HepG2 (cell line): ENCODE measurements around the gene RAB3A. TPM values are rescaled to one million over a fixed set of nuclear protein-coding genes. Genes with fewer than 3 reads are reported as not detected.

ENCODE experiments used
- FOSL2 ChIP-seq: sonication (generic); formaldehyde crosslinking; IDR thresholded peaks from 2 replicates; pipeline ENCODE4 v1.4.0; 2020; ENCODE audit warnings: missing genetic modification reagents
- FOXA3 ChIP-seq: IDR thresholded peaks from 2 replicates; pipeline ENCODE4 v1.6.1; 2016; ENCODE audit warnings: missing genetic modification reagents, missing compliant biosample characterization
- GATA4 ChIP-seq: sonication (generic); IDR thresholded peaks from 2 replicates; pipeline ENCODE4 v1.6.1; 2016; ENCODE audit warnings: antibody characterized with exemption, low read depth, borderline replicate concordance
- HNRNPUL1 ChIP-seq: fragments of 200-400 bp; formaldehyde crosslinking; IDR thresholded peaks from 2 replicates; pipeline ENCODE4 v1.6.1; 2017; ENCODE audit warnings: low read depth, mild to moderate bottlenecking, low read length, moderate library complexity
- LCORL ChIP-seq, 2 experiments: fragments of 450-650 bp in 1 of 2; sonication (generic) in 1 of 2; formaldehyde crosslinking in 1 of 2; IDR thresholded peaks; 2 replicates each; pipeline versions ENCODE4 v1.5.0 to v1.6.1; 2017 to 2020; ENCODE audit warnings: antibody characterized with exemption in 1 of 2, missing genetic modification reagents in 1 of 2
- MTA3 ChIP-seq: sonication (generic); formaldehyde crosslinking; IDR thresholded peaks from 2 replicates; pipeline ENCODE4 v1.4.0; 2020; ENCODE audit warnings: missing genetic modification reagents
- NKX3-1 ChIP-seq: sonication (generic); formaldehyde crosslinking; IDR thresholded peaks from 2 replicates; pipeline ENCODE4 v1.5.0; 2020; ENCODE audit warnings: missing genetic modification reagents
- PHB2 ChIP-seq: fragments of 450-650 bp; IDR thresholded peaks from 2 replicates; pipeline ENCODE4 v1.6.1; 2018; ENCODE audit not compliant: partially characterized antibody
- PITX1 ChIP-seq: sonication (generic); formaldehyde crosslinking; IDR thresholded peaks from 2 replicates; pipeline ENCODE4 v1.5.1; 2020; ENCODE audit warnings: mild to moderate bottlenecking, missing genetic modification reagents
- RARA ChIP-seq: IDR thresholded peaks from 2 replicates; pipeline ENCODE4 v1.6.1; 2016; ENCODE audit warnings: missing genetic modification reagents, missing compliant biosample characterization
- SAFB2 ChIP-seq: sonication (generic); formaldehyde crosslinking; IDR thresholded peaks from 2 replicates; pipeline ENCODE4 v1.5.1; 2020; ENCODE audit warnings: missing genetic modification reagents, low read depth, mild to moderate bottlenecking, borderline replicate concordance
- SMC3 ChIP-seq: IDR thresholded peaks from 2 replicates; pipeline ENCODE4 v1.6.1; 2011; ENCODE audit warnings: low read length, improper control_type of control experiment
- SPEN ChIP-seq: sonication (generic); formaldehyde crosslinking; IDR thresholded peaks from 2 replicates; pipeline ENCODE4 v1.5.1; 2020; ENCODE audit warnings: low read depth, mild to moderate bottlenecking, missing genetic modification reagents
- SRY ChIP-seq: sonication (generic); formaldehyde crosslinking; IDR thresholded peaks from 2 replicates; pipeline ENCODE4 v1.8.0; 2022; ENCODE audit warnings: mild to moderate bottlenecking, missing genetic modification reagents
- STAG1 ChIP-seq: sonication (generic); formaldehyde crosslinking; IDR thresholded peaks from 2 replicates; pipeline ENCODE4 v1.4.0; 2020; ENCODE audit warnings: missing genetic modification reagents
- ZNF143 ChIP-seq: sonication (generic); formaldehyde crosslinking; IDR thresholded peaks from 2 replicates; pipeline ENCODE4 v1.4.0; 2020; ENCODE audit warnings: missing genetic modification reagents
- ZNF30 ChIP-seq: sonication (generic); formaldehyde crosslinking; IDR thresholded peaks from 2 replicates; pipeline ENCODE4 v1.5.0; 2020; ENCODE audit warnings: mild to moderate bottlenecking, missing genetic modification reagents
- ZNF33A ChIP-seq: sonication (generic); formaldehyde crosslinking; IDR thresholded peaks from 2 replicates; pipeline ENCODE4 v1.5.1; 2020; ENCODE audit warnings: missing genetic modification reagents, mild to moderate bottlenecking, moderate library complexity, borderline replicate concordance
- ZNF446 ChIP-seq: sonication (generic); formaldehyde crosslinking; IDR thresholded peaks from 2 replicates; pipeline ENCODE4 v1.5.0; 2020; ENCODE audit warnings: mild to moderate bottlenecking, missing genetic modification reagents
- ZNF766 ChIP-seq: sonication (generic); formaldehyde crosslinking; IDR thresholded peaks from 2 replicates; pipeline ENCODE4 v1.5.0; 2020; ENCODE audit warnings: missing genetic modification reagents, borderline replicate concordance
- polyA plus RNA-seq, 8 experiments: library from polyadenylated mRNA; depleted of rRNA in 3 of 8; stranded (reverse) in 7 of 8; unstranded in 1 of 8; fragments of >200 nt; fragmentation: Illumina TruSeq in 4 of 8; extraction: Trizol in 4 of 8; gene quantifications; 2 replicates each; pipeline versions ENCODE4 v1.2.1 to v1.2.3, GENCODE V29; 2011 to 2016; ENCODE audit warnings: low read depth in 4 of 8, missing spikeins in 1 of 8, mixed read lengths in 1 of 8; ENCODE audit not compliant: insufficient read depth in 1 of 8
- total RNA-seq, 5 experiments: library from RNA; depleted of rRNA; stranded (reverse); fragments of >200 nt; fragmentation: Illumina TruSeq; extraction: Trizol; gene quantifications; 2 replicates each; pipeline ENCODE4 v1.2.3, GENCODE V29; 2016; ENCODE audit warnings: low read depth in 1 of 5
- TF ChIP-seq, protein P1 (sequence below): sonication (generic); formaldehyde crosslinking; IDR thresholded peaks from 2 replicates; pipeline ENCODE4 v1.8.0; 2022; ENCODE audit warnings: low read depth, missing genetic modification reagents
- TF ChIP-seq, protein P2 (sequence below): sonication (generic); formaldehyde crosslinking; IDR thresholded peaks from 2 replicates; pipeline ENCODE4 v1.4.0; 2020; ENCODE audit warnings: low read depth, mild to moderate bottlenecking, missing genetic modification reagents
- TF ChIP-seq, protein P3 (sequence below): sonication (generic); formaldehyde crosslinking; IDR thresholded peaks from 2 replicates; pipeline ENCODE4 v1.8.1; 2023; ENCODE audit warnings: mild to moderate bottlenecking, missing genetic modification reagents
- TF ChIP-seq, protein P4 (sequence below): sonication (generic); formaldehyde crosslinking; IDR thresholded peaks from 2 replicates; pipeline ENCODE4 v1.5.1; 2020; ENCODE audit warnings: missing genetic modification reagents, mild to moderate bottlenecking, borderline replicate concordance

Gene RAB3A
- total and polyA plus RNA-seq, 2 of the 13 experiments (the other 11 are each of a cell fraction or from before 2014, with no cell fraction given), result 0.58 to 0.98 TPM

DNA sequence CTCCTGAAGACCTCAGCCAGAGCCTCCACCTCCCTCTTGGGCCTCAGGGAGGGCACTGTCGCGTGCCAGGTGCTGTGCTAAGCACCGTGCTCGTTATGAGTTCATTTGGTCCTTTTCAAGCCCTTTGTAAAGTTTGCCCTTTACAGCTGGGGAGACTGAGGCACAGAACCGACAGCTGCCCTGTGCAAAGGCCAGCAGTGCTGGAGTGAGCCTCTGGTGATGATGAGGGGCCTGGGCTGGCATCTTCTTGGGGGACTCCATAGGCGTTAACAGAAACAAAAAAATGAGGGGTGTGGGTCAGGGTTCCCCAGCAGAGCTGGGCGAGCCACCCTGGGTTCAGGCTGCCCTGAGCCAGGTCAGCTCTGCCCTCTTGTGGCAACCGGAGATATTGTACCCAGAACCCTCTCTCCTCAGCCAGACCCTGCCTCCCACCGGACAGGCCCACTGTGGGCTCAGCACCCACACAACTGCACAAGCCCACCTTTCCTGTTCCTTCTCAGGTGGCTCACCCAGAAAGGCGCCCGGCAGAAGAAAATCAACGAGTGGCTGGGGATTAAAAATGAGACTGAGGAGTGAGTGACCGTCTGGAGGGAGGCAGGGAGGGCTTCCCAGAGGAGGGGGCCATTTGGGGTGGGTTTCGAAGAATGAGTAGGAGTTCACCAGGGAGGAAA, 35.7 kb downstream of the RAB3A start (continued):
- TF ChIP-seq SAFB2 (CRISPR knock-in tag), result no peak
- TF ChIP-seq ZNF446, result no peak
- TF ChIP-seq, protein P1, sequence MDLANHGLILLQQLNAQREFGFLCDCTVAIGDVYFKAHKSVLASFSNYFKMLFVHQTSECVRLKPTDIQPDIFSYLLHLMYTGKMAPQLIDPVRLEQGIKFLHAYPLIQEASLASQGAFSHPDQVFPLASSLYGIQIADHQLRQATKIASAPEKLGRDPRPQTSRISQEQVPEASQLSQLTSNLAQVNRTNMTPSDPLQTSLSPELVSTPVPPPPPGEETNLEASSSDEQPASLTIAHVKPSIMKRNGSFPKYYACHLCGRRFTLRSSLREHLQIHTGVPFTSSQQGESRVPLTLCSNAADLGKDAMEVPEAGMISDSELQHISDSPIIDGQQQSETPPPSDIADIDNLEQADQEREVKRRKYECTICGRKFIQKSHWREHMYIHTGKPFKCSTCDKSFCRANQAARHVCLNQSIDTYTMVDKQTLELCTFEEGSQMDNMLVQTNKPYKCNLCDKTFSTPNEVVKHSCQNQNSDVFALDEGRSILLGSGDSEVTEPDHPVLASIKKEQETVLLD, result no peak
- TF ChIP-seq PITX1 (CRISPR knock-in tag), result peak; percentile 15; the same call in 1 of the 2 replicates
- peak; percentile 77 for TF ChIP-seq STAG1 (CRISPR knock-in tag)
- no peak for TF ChIP-seq PHB2
- no peak for TF ChIP-seq SPEN (CRISPR knock-in tag)
- TF ChIP-seq HNRNPUL1, result no peak
- TF ChIP-seq ZNF33A (CRISPR knock-in tag), result no peak
- TF ChIP-seq NKX3-1 (CRISPR knock-in tag), result no peak
- TF ChIP-seq SRY (CRISPR knock-in tag), result no peak
- TF ChIP-seq FOSL2 (CRISPR knock-in tag), result 0 out of 2 replicates have a peak, but pooled peaks have one; percentile 5
- TF ChIP-seq, protein P2, sequence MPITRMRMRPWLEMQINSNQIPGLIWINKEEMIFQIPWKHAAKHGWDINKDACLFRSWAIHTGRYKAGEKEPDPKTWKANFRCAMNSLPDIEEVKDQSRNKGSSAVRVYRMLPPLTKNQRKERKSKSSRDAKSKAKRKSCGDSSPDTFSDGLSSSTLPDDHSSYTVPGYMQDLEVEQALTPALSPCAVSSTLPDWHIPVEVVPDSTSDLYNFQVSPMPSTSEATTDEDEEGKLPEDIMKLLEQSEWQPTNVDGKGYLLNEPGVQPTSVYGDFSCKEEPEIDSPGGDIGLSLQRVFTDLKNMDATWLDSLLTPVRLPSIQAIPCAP, result no peak
- TF ChIP-seq, protein P3, sequence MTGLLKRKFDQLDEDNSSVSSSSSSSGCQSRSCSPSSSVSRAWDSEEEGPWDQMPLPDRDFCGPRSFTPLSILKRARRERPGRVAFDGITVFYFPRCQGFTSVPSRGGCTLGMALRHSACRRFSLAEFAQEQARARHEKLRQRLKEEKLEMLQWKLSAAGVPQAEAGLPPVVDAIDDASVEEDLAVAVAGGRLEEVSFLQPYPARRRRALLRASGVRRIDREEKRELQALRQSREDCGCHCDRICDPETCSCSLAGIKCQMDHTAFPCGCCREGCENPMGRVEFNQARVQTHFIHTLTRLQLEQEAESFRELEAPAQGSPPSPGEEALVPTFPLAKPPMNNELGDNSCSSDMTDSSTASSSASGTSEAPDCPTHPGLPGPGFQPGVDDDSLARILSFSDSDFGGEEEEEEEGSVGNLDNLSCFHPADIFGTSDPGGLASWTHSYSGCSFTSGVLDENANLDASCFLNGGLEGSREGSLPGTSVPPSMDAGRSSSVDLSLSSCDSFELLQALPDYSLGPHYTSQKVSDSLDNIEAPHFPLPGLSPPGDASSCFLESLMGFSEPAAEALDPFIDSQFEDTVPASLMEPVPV, result no peak
- no peak for TF ChIP-seq ZNF766 (CRISPR knock-in tag)
- no peak for TF ChIP-seq FOXA3
- TF ChIP-seq ZNF143 (CRISPR knock-in tag), result peak; percentile 77
- TF ChIP-seq SMC3, result peak; percentile 47
- TF ChIP-seq MTA3 (CRISPR knock-in tag), result no peak
- TF ChIP-seq LCORL (IDR thresholded peaks at IDR 0.05), result no peak
- TF ChIP-seq LCORL (CRISPR knock-in tag; IDR thresholded peaks at IDR 0.05), result 0 out of 2 replicates have a peak, but pooled peaks have one; percentile 18
- TF ChIP-seq ZNF30, result no peak
- TF ChIP-seq RARA, result no peak
- no peak for TF ChIP-seq GATA4
- TF ChIP-seq, protein P4, sequence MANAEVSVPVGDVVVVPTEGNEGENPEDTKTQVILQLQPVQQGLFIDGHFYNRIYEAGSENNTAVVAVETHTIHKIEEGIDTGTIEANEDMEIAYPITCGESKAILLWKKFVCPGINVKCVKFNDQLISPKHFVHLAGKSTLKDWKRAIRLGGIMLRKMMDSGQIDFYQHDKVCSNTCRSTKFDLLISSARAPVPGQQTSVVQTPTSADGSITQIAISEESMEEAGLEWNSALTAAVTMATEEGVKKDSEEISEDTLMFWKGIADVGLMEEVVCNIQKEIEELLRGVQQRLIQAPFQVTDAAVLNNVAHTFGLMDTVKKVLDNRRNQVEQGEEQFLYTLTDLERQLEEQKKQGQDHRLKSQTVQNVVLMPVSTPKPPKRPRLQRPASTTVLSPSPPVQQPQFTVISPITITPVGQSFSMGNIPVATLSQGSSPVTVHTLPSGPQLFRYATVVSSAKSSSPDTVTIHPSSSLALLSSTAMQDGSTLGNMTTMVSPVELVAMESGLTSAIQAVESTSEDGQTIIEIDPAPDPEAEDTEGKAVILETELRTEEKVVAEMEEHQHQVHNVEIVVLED (CRISPR knock-in tag), result no peak
